ENCODE measurements around the gene VCL.
"Not testable (repeated sequence)": the region's sequence is repeated elsewhere in the genome, so short reads cannot be mapped to it uniquely, and the experiment has no call there.

GRCh38 chr10:74146980-74147379 is 149.1 kb downstream of the VCL start:
- TF ChIP-seq SP1 (IDR thresholded peaks at IDR 0.05); TARDBP (IDR thresholded peaks at IDR 0.05); ELF4 (IDR thresholded peaks at IDR 0.05); CTBP1 (IDR thresholded peaks at IDR 0.05; ENCODE audit: borderline replicate concordance); FOXK2 (IDR thresholded peaks at IDR 0.05); L3MBTL2 (conservative IDR thresholded peaks at IDR 0.05); ZNF384 (IDR thresholded peaks at IDR 0.05); NFRKB (IDR thresholded peaks at IDR 0.05); ARNT (IDR thresholded peaks at IDR 0.05); FOXM1 (IDR thresholded peaks at IDR 0.05; ENCODE audit: borderline replicate concordance): not testable (repeated sequence)
- TF ChIP-seq, protein P1, sequence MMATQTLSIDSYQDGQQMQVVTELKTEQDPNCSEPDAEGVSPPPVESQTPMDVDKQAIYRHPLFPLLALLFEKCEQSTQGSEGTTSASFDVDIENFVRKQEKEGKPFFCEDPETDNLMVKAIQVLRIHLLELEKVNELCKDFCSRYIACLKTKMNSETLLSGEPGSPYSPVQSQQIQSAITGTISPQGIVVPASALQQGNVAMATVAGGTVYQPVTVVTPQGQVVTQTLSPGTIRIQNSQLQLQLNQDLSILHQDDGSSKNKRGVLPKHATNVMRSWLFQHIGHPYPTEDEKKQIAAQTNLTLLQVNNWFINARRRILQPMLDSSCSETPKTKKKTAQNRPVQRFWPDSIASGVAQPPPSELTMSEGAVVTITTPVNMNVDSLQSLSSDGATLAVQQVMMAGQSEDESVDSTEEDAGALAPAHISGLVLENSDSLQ (IDR thresholded peaks at IDR 0.05): not testable (repeated sequence)

Measured in HEK293T (cell line).